HG03575 (cell line): ENCODE data around the gene MYO16.

ENCODE experiments used
- ATAC-seq: cut with Tn5 transposase; IDR thresholded peaks from one replicate; pipeline ENCODE4 v1.9.1; 2021; ENCODE audit not compliant: unreplicated experiment, insufficient number of reproducible peaks, low FRiP score; ENCODE audit errors: extremely low read depth

The MYO16 gene

DNA sequence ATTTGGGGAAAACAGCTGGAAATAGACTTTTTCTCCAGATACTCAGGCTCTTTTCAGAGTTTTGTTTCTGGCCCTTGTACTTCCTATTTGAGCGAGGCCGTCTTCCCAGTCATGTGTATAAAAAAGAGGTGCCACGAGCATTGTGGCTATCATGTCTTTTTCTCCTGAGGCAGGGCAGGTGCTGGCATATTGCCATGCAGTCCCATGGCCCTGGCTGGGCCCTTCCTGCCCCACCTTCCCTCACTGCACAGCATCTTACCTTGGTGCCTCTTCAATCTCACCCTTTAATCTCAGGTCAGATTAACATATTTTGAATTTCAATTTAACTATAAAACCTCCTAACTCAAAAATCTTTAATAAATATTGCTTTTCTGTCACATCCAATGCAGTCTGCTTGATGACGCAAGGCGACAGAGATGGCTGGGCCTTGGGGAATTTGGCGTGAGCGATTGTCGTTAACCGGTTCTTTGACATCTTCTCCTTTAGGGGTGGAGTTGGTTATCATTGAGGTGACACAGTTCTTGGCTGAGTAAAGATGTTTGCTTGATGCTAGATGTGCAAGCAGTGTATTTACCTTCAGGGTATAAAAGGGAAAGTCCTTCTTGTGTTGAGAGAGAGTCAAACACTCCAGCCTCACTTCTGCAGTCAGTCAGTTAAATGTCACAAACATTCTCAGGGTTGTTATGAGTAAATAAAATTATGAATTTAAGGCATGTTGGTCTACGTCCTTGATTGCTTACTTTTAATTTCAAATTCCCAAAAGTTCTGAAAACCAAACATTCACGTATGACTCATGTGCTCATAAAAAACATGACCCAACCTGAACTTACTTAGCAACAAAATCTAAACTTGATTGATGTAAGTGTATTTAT is 289.9 kb downstream of the MYO16 start:
- no peak for ATAC-seq

DNA sequence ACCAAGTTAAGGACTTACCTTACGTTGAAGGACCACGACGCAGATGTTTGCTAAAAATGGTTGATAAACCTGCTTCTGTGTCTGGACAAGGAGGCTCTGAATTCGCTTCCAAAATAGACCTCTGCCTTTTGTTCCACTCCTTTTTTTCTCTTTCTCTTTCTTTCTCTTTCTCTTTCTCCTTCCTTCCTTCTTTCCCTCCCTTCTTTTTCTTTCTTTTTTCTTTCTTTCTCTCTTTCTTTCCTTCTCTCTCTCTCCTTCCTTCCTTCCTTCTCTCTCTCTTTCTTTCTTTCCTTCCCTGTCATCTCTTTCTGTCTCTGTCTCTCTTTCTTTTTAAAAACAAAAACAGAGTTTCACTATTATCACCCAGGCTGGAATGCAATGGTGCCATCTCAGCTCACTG is 290.7 kb downstream of the MYO16 start:
- no peak for ATAC-seq

DNA sequence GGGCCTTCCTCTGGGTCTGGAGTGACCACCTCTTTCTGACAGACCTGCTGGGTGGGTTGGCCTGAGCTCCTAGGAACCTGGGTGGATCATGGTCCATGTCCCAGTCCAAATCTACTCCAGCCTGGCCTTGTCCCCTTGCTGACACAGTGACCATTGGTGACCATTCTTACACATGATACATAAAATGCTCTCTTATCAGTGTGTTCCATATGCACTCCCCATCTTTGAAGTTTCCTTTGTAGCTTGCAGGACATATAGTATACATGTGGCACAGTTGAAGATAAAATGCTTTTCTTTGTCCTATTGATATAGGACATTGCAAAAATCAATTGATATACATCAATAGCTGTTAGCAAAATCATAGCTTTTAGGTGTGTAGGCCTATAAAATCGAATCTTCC is 291.8 kb downstream of the MYO16 start:
- no peak for ATAC-seq

DNA sequence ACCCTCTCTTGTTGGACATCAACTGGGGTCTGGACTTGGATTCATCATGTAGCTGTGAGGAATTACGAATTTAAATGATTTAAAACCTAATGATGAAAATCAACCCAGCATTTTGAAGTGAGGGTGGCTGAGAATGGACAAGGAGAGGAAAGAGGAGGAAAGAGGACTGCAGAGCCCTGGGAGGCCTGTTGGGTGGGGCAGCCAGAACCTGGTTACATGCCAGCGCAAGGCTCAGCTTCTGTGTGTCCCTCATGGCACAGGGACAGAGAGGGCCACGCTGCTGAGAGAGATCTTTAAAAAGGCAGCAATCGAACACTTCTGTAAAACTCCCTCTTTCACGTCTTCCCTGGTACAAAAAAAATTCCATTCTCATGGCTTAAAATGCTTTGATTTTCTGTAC is 292.7 kb downstream of the MYO16 start:
- no peak for ATAC-seq

- no peak for ATAC-seq
Observed at GRCh38 chr13:108923386-108924047, 294.1 kb downstream of the MYO16 start.

DNA sequence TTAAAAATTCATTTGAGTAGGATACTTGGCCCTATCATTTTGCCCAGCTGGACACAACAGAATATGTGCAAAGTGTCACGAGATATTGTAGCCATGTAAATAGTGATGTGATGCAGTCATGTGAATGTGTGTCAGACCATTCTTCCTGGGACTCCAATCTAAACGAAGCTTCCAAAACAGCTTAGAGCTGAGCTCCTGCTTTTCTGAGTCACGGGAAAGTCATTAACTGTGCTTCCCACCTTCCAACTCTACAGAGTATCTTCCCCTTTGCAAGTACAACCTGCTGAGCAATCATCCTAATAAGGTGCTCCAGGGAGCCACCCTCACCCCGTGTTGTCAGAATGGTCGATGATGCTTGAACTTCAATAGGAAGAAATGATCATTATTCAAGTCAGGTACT is 294.7 kb downstream of the MYO16 start:
- no peak for ATAC-seq

- no peak for ATAC-seq
Observed at GRCh38 chr13:108924541-108924940, 295.1 kb downstream of the MYO16 start.

DNA sequence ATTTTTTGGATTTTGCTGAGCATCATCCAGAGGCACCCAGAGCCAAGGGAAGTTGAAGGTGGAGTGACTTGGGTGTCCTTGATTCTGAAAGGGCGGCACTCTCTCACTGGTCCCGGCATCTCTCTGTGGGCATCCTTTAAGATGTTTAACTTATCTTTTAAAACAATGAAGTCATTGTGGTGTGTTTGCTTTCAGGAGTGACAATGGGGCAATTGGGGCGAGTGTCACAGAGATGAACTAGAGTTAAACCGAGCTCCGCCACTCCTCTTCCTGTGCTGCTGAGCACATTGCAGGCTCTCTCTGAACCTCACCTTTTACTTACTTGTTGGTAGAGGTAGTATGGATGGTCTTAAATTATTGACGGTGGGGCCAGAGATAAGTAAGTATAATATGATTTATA is 295.7 kb downstream of the MYO16 start:
- ATAC-seq: no peak

GRCh38 chr13:108926862-108927261 is 297.5 kb downstream of the MYO16 start:
- ATAC-seq: no peak

GRCh38 chr13:108927615-108928014 is 298.2 kb downstream of the MYO16 start:
- ATAC-seq: no peak

DNA sequence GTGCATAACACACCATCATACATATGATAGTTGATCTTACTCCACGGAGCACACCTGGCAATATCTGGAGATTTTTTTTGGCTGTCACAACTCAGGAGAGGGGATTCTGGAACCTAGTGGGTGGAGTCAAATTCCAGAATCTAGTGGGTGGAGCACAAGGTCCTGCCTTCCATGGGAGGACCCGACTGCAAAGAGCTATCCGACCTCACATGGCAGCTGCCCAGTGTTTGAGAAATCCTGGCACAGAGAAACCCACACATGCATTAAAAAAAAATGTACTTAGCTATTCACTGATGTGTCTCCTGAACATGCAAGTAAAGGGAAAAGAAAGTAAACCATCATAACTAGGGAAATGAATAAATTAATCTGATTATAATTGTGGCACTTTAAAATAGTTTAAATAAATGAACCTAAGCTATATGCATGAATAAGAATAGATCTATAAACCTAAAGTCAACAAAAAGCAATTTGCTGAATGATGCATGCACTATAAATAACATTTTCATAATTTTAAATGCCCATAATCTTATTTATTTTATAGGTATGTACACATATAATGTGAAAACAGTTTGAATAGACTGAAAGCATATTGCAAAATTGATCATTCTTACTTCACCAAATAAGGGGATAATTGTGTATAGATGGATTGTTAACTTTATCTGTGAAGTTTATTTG is 300.3 kb downstream of the MYO16 start:
- ATAC-seq: no peak

DNA sequence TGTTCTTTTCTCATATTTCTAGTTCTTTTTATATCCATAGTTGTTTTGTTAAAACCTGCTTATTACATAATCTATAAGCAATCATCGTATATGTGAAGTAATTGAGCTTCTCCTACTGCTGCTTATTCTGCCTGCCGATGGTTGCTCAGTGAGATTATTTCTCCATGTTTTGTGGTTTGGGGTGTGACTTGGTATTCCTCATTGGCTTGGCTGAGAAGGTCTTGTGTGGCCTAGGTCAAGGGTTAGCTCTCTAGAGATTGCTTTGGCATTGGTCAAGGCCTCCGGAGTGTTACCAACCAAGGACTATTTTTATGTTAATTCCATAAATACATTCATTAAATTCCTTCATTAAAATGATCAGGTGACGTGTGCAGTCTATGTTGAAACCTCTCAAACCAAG is 302.8 kb downstream of the MYO16 start:
- ATAC-seq: no peak

DNA sequence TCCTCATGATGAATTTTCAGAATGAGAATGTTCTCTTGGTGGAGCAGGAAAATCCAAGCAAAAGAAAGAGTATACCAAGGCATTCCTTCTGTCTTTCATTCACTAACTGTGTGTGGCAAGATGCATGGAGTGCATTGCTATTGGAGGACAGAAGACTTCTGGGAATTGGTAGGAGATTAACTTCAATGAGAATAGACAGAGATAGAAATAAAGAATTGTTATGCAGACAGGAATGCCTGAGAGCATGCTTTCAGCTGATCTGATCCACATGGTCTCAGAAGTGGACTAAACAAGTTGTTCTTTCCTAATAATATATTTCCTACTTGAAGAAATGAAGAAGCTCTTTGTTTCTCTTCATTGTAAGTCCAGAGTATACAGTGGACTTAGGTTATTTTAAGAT is 303.6 kb downstream of the MYO16 start:
- ATAC-seq: no peak

- ATAC-seq: no peak
Observed at GRCh38 chr13:108938155-108938554, 308.7 kb downstream of the MYO16 start.

- no peak for ATAC-seq
Observed at GRCh38 chr13:108940121-108940520, 310.7 kb downstream of the MYO16 start.

GRCh38 chr13:108943842-108944241 is 314.4 kb downstream of the MYO16 start:
- no peak for ATAC-seq

- ATAC-seq: no peak
Observed at GRCh38 chr13:108944760-108945159, 315.3 kb downstream of the MYO16 start.

GRCh38 chr13:108947551-108948030 is 318.2 kb downstream of the MYO16 start:
- ATAC-seq: no peak

GRCh38 chr13:108948251-108948671 is 318.9 kb downstream of the MYO16 start:
- no peak for ATAC-seq
